NOMO-1 treated with DMSO at 0.1 percent for 48 hours (cell line): Measurements from ENCODE around the gene DPH2.

Source experiments
- DNase-seq: peaks from one replicate; lab custom pipeline; 2025; ENCODE audit not compliant: unreplicated experiment; lab: John Stamatoyannopoulos, UW

DPH2 gene

GRCh38 chr1:43965316-43965715, 4.5 kb upstream of the DPH2 start:
- DNase-seq: no peak

- peak; percentile 11 for DNase-seq
Measured at GRCh38 chr1:43968348-43968948, 1.4 kb upstream of the DPH2 start.

- no peak for DNase-seq
Measured at GRCh38 chr1:43969416-43969745, 429 bp upstream of the DPH2 start.

GRCh38 chr1:43970502-43970901, 692 bp downstream of the DPH2 start:
- no peak for DNase-seq

- DNase-seq: no peak
Measured at GRCh38 chr1:43970911-43971310, 1.1 kb downstream of the DPH2 start.

- no peak for DNase-seq
Measured at GRCh38 chr1:43971336-43971980, 1.6 kb downstream of the DPH2 start.

GRCh38 chr1:43973981-43974442, 4.2 kb downstream of the DPH2 start:
- DNase-seq: no peak

GRCh38 chr1:43974443-43975248, 4.8 kb downstream of the DPH2 start, which contains the start of gene ATP6V0B:
ATP6V0B (plus strand) TSS chr1:43974960; CDS start chr1:43975041, 81 bp downstream.
- DNase-seq: peak; percentile 90

- peak; percentile 71 for DNase-seq
Measured at GRCh38 chr1:43975249-43975961, 5.6 kb downstream of the DPH2 start.

GRCh38 chr1:43976045-43976444, 6.2 kb downstream of the DPH2 start:
- DNase-seq: no peak

GRCh38 chr1:43976890-43977289, 7.1 kb downstream of the DPH2 start:
- no peak for DNase-seq

GRCh38 chr1:43977376-43978263, 7.8 kb downstream of the DPH2 start:
- DNase-seq: no peak

- peak; percentile 30 for DNase-seq
Measured at GRCh38 chr1:43978264-43978550, 8.4 kb downstream of the DPH2 start.

- DNase-seq: no peak
Measured at GRCh38 chr1:43978551-43979260, 8.9 kb downstream of the DPH2 start, which contains the start of gene B4GALT2. B4GALT2 (plus strand) TSS chr1:43979210; CDS start chr1:43981161, 1,951 bp downstream.

- DNase-seq: no peak
Measured at GRCh38 chr1:43979261-43979527, 9.4 kb downstream of the DPH2 start.

GRCh38 chr1:43979528-43980254, 9.9 kb downstream of the DPH2 start:
- no peak for DNase-seq

GRCh38 chr1:43980255-43981134, 10.7 kb downstream of the DPH2 start:
- no peak for DNase-seq

- DNase-seq: no peak
Measured at GRCh38 chr1:43981135-43981491, 11.3 kb downstream of the DPH2 start.

GRCh38 chr1:43981636-43982035, 11.8 kb downstream of the DPH2 start:
- no peak for DNase-seq
